Effector memory CD4-positive, alpha-beta T cell (primary cell): ENCODE data around the gene PTAFR.

Source experiments
- DNase-seq, 3 donors: peaks; one replicate each; pipeline ENCODE4 v3.0.0-alpha.2; 2020
- H3K27ac ChIP-seq: 2 replicates; pipeline ENCODE4 v1.7.0; 2013; ENCODE audit warnings: mild to moderate bottlenecking, low read length, moderate library complexity; ENCODE audit not compliant: insufficient read depth, poor library complexity, severe bottlenecking
- H3K27me3 ChIP-seq: replicated peaks from 2 replicates; pipeline ENCODE4 v1.7.0; 2013; ENCODE audit warnings: mild to moderate bottlenecking, low read length; ENCODE audit not compliant: insufficient read depth, control insufficient read depth, poor library complexity, severe bottlenecking
- H3K36me3 ChIP-seq: 2 replicates; pipeline ENCODE4 v1.7.0; 2013; ENCODE audit warnings: mild to moderate bottlenecking, low read length, moderate library complexity; ENCODE audit not compliant: control insufficient read depth, insufficient read depth
- H3K4me1 ChIP-seq: 2 replicates; pipeline ENCODE4 v1.7.0; 2013; ENCODE audit warnings: low read length, mild to moderate bottlenecking; ENCODE audit not compliant: control insufficient read depth, insufficient read depth, poor library complexity, severe bottlenecking
- H3K4me3 ChIP-seq: 2 replicates; pipeline ENCODE4 v1.7.0; 2013; ENCODE audit warnings: low read length, low read depth, mild to moderate bottlenecking; ENCODE audit not compliant: insufficient read depth, poor library complexity, severe bottlenecking
- H3K9me3 ChIP-seq: 2 replicates; pipeline ENCODE4 v1.7.0; 2013; ENCODE audit warnings: mild to moderate bottlenecking, low read length, moderate library complexity; ENCODE audit not compliant: control insufficient read depth
- total RNA-seq, 3 donors: gene quantifications; one replicate each; lab custom pipeline; 2026; lab: John Stamatoyannopoulos, UW

PTAFR gene, protein sequence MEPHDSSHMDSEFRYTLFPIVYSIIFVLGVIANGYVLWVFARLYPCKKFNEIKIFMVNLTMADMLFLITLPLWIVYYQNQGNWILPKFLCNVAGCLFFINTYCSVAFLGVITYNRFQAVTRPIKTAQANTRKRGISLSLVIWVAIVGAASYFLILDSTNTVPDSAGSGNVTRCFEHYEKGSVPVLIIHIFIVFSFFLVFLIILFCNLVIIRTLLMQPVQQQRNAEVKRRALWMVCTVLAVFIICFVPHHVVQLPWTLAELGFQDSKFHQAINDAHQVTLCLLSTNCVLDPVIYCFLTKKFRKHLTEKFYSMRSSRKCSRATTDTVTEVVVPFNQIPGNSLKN
- total RNA-seq, result 0.17 to 1.5 (median 0.61) reads per million in 3 donors

DNA sequence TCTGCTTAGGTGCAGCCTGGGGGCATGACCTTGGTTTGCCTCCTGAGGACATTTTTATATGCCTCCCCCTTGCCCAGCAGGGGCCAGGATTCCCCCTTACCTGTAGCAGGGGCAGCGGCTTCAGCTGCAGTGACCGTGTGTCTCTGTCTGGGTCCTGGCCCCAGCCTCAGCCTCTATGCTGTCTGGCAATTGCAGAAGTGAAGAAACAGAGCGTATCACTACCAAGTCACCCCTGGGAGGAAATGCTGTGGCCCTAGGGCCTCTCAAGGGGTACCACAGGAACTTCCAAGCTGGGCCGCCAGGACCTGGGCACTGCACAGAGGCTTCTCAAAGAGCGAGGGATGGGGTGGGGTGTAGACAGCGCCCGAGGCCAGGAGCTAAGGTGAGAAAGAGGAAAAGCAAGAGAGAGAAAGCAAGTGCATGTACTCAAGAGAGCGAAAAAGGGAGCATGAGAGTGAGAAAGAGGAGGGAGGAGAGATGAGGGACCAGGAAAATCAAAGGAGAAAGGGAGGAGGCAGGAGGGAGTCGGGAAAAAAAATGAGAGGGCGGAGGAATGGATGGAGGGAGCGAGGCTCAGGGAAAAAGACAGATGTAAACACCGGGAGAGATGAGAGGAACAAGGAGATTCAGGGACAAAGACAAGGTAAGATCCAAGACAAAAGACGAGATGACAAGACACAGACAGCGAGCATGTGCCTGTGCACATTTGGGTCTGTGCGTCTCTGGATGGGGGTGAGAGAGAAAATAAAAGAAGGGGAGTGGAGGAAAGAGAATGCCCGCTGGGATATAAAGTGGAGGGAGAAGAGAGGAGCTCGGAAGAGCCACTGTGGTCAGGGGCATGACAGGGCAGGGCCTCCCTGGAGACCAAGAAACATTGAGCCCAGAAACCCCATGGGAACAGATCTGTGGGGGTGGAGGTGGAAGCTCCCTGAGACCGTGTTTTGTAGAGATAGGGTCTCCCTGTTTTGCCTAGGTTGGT, at the start of gene PTAFR:
TSS of gene PTAFR (minus strand) at position 199 of the 979 bp plus-strand sequence. CDS start 25,669 bp downstream, outside the sequence.
- Histone ChIP-seq H3K27me3 (no peaks in the 10 kb centered on the region), H3K4me1 (peaks cover 9% of the 10 kb centered on the region), H3K4me3 (no peak within 1 kb of the TSS), H3K27ac (no peak within 1 kb of the TSS), H3K36me3 (no peaks in the 10 kb centered on the region), H3K9me3 (no peaks in the 10 kb centered on the region)
- DNase-seq, result no peak

- Histone ChIP-seq H3K9me3 (no peaks in the 10 kb centered on the region), H3K36me3 (peaks cover 35% of the 10 kb centered on the region), H3K27ac (no peak overlapping the region), H3K4me3 (no peak overlapping the region), H3K4me1 (no peaks in the 10 kb centered on the region), H3K27me3 (no peaks in the 10 kb centered on the region)
- DNase-seq, result no peak
Observed at GRCh38 chr1:28213315-28213714, 36.8 kb upstream of the PTAFR start.

DNA sequence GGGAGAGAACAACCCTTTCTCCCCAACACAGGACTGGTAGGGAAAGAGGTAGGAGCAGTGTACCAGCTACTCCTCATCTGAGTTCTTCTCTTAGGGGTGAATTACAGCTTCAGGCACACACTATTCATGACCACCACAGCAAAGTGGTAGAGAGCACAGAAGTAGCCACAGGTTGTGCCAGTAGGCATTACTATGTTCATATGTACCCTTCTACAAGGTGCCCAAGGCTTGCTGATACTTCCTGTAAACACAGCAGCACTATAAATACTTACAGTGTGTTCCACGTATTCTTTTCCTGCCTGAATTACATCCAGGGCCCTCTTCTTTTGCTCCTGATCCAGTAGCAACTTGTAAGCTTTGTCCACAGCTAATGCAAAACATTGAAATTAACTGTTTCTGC, 33.2 kb upstream of the PTAFR start:
- Histone ChIP-seq H3K9me3 (no peaks in the 10 kb centered on the region), H3K4me3 (no peak overlapping the region), H3K27ac (no peak overlapping the region), H3K27me3 (no peaks in the 10 kb centered on the region), H3K4me1 (no peaks in the 10 kb centered on the region), H3K36me3 (peaks cover 51% of the 10 kb centered on the region)
- DNase-seq, result no peak

GRCh38 chr1:28208818-28209441, 32.4 kb upstream of the PTAFR start:
- peak; percentile 13 to 44 (median 32) for DNase-seq
- Histone ChIP-seq H3K36me3 (peaks cover 51% of the 10 kb centered on the region), H3K27ac (no peak overlapping the region), H3K27me3 (no peaks in the 10 kb centered on the region), H3K4me1 (no peaks in the 10 kb centered on the region), H3K9me3 (no peaks in the 10 kb centered on the region), H3K4me3 (no peak overlapping the region)

GRCh38 chr1:28205243-28205642, 28.8 kb upstream of the PTAFR start:
- Histone ChIP-seq H3K4me1 (peaks cover 3% of the 10 kb centered on the region), H3K27ac (no peak overlapping the region), H3K27me3 (no peaks in the 10 kb centered on the region), H3K9me3 (no peaks in the 10 kb centered on the region), H3K36me3 (peaks cover 59% of the 10 kb centered on the region), H3K4me3 (no peak overlapping the region)
- DNase-seq, result no peak

- peaks cover 40% of the 10 kb centered on the region for H3K36me3 ChIP-seq
- H3K27ac ChIP-seq, result no peak overlapping the region
- H3K27me3 ChIP-seq, result no peaks in the 10 kb centered on the region
- H3K4me3 ChIP-seq, result no peak overlapping the region
- no peaks in the 10 kb centered on the region for H3K9me3 ChIP-seq
- H3K4me1 ChIP-seq, result peaks cover 21% of the 10 kb centered on the region
- no peak for DNase-seq
Observed at GRCh38 chr1:28200234-28200873, 23.9 kb upstream of the PTAFR start.

DNA sequence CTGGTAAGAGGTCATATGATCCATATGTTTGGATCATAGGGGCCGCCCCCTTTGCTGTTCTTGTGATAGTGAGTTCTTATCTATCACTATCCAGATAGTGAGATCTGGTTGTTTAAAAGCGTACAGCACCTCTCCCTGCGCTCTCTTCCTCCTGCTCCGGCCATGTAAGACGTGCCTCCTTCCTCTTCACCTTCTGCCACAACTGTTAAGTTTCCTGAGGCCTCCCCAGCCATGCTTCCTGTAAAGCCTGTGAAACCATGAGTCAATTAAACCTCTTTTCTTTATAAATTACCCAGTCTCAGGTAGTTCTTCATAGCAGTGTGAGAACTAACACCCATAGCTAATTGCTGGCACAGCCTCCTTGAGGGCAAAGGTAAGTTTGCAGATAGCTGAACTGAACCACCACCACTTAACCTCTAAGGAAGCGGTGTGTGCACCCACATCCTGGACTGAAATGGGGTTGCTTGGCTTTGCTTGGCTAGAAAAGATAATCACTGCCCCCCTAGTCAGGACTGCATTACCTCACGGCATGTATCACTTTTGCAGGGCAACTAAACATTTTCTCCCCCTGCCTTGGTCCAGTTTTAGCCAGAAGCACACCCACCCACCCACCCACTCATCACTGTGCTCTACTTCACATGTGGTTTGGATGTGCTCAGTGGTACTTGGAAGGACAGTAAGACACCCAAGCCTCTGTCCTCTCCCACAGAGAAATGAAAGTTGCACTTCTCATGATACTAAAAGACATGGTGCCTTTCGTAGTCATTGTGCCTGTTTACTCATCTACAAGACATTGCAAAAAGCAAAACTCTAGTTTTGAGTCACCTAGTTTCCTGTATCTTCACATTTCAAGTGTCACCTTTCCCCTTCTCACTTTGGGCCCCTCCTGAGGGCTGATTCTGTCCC, 23.1 kb upstream of the PTAFR start:
- Histone ChIP-seq H3K4me3 (no peak overlapping the region), H3K27me3 (no peaks in the 10 kb centered on the region), H3K4me1 (peaks cover 21% of the 10 kb centered on the region), H3K27ac (no peak overlapping the region), H3K9me3 (no peaks in the 10 kb centered on the region), H3K36me3 (peaks cover 33% of the 10 kb centered on the region)
- DNase-seq, result peak; percentile 48 to 63 (median 53)

DNA sequence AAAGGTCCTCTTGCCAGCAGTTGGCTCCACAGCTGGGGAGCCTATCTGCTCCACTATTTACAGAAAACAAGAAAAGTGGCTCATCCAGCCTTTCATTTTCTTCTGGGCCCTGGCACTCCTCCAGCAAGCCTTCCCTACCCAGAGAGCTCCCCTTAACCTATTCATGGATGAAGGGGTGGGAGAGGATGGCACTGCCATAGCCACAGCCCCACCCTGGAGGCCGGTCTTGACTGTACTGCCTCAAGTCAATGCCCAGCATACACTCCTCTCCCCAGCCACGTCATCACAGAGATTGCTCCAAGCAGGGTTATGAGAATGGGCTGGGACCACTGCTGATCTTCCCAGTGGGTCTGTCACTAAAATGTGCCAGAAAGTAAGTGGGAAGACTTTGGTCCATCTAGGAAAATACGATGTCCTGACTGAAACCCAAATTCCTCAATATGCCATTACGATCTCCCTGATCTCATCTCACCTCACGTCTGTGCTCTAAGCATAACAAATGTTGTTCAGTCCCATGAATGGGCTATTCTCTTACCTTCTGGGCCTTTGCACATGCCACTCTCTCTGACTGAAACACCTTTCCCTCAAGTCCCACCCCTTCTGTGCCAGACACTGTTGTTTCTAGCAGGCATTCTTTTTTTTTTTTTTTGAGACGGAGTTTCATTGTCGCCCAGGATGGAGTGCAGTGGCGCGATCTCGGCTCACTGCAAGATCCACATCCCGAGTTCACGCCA, 21.4 kb upstream of the PTAFR start:
- H3K4me1 ChIP-seq, result peaks cover 21% of the 10 kb centered on the region
- DNase-seq, result no peak
- H3K27ac ChIP-seq, result no peak overlapping the region
- no peaks in the 10 kb centered on the region for H3K27me3 ChIP-seq
- no peak overlapping the region for H3K4me3 ChIP-seq
- H3K36me3 ChIP-seq, result peaks cover 17% of the 10 kb centered on the region
- H3K9me3 ChIP-seq, result no peaks in the 10 kb centered on the region
